ENCODE measurements around the gene ERFL. TPM values are rescaled to one million over a fixed set of nuclear protein-coding genes. Genes with fewer than 3 reads are reported as not detected.

ERFL gene
- total RNA-seq, 1 experiment from 2014 or later: not detected

DNA sequence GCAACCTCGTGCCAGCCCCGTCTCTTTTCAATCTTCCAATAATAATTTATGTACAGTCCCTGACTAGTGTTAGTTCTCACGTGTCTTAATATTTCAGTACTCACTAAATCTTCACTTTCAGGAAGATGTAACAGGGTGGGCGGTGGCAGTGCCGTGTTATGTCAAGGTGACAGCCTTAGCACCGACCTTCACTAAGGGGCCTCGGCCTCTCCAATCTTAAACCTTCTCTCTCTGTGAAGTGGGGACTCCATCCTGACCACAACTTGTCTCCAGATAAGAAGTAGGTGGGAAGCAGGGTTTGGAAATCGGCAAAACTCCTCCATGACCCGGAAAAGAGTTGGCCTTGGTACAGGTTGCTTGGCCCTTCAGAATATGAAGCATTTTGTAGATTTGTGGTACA, 66.4 kb downstream of the ERFL start:
- peaks cover 20% of the 10 kb centered on the region for H3K4me1 Mint-ChIP-seq (ENCODE audit: insufficient read depth, unreplicated experiment)
- TF ChIP-seq, protein P1, sequence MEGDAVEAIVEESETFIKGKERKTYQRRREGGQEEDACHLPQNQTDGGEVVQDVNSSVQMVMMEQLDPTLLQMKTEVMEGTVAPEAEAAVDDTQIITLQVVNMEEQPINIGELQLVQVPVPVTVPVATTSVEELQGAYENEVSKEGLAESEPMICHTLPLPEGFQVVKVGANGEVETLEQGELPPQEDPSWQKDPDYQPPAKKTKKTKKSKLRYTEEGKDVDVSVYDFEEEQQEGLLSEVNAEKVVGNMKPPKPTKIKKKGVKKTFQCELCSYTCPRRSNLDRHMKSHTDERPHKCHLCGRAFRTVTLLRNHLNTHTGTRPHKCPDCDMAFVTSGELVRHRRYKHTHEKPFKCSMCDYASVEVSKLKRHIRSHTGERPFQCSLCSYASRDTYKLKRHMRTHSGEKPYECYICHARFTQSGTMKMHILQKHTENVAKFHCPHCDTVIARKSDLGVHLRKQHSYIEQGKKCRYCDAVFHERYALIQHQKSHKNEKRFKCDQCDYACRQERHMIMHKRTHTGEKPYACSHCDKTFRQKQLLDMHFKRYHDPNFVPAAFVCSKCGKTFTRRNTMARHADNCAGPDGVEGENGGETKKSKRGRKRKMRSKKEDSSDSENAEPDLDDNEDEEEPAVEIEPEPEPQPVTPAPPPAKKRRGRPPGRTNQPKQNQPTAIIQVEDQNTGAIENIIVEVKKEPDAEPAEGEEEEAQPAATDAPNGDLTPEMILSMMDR (IDR thresholded peaks at IDR 0.05; ENCODE audit: unreplicated experiment): no peak
- intact Hi-C loops (cut with micrococcal nuclease): no loop called here
- H3K9me3 Mint-ChIP-seq (ENCODE audit: unreplicated experiment): no peaks in the 10 kb centered on the region
- H3K27me3 Mint-ChIP-seq (ENCODE audit: insufficient read depth, unreplicated experiment): no peaks in the 10 kb centered on the region
- peak overlapping the region; percentile 97 for H3K27ac Mint-ChIP-seq (ENCODE audit: low read depth, unreplicated experiment)
- DNase-seq (ENCODE audit: unreplicated experiment): no peak
- peak overlapping the region; percentile 82 for H3K4me3 Mint-ChIP-seq (ENCODE audit: unreplicated experiment)
- ChIA-PET POLR2A (interaction anchor here (0.6 to 7.7 kb wide), 4 partner anchors 11 to 99 kb away, joined by 3 to 134 read pairs (median 83); partner anchors contain the start of genes ARHGEF1, CD79A and RABAC1), CTCF (interaction anchor here (0.6 to 6.2 kb wide), 4 partner anchors 11 to 89 kb away, joined by 4 to 32 read pairs (median 6); no protein-coding TSS in a partner anchor)
- no TSS peak for BruUV-seq (replicated peaks)
- peaks cover 69% of the 10 kb centered on the region for H3K36me3 Mint-ChIP-seq (ENCODE audit: insufficient read depth, unreplicated experiment)

DNA sequence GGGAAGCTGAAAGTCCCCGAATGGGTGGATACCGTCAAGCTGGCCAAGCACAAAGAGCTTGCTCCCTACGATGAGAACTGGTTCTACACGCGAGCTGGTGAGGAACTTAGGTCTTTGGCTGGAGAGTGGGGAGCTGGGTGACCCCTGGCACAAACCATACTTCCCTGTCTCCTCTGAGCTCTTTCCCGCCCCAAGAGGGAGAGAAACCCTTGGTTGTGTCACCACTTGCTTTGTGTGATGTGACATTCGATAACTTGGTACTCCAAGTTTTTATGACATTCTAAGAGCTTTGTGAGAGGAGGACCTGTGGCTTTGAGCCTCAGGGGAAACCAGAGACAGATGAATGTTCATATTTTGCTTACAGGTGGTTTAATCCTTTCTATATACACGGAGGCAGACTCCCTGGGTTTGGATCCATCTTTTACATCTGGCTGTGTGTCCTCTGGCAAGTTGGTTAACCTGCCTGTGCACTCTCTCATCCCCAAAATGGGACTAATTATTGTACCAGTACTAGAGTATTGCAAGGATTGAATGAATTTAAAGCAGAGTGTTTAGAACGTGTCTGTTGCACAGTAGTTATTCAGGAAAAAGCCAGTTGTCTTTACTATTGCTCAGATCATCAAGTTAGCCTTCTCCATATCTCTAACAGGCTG, 67.0 kb downstream of the ERFL start:
- TF ChIP-seq, protein P1 (IDR thresholded peaks at IDR 0.05; ENCODE audit: unreplicated experiment): no peak
- peak overlapping the region; percentile 97 for H3K27ac Mint-ChIP-seq (ENCODE audit: low read depth, unreplicated experiment)
- H3K9me3 Mint-ChIP-seq (ENCODE audit: unreplicated experiment): no peaks in the 10 kb centered on the region
- peak overlapping the region; percentile 82 for H3K4me3 Mint-ChIP-seq (ENCODE audit: unreplicated experiment)
- no peaks in the 10 kb centered on the region for H3K27me3 Mint-ChIP-seq (ENCODE audit: insufficient read depth, unreplicated experiment)
- peaks cover 63% of the 10 kb centered on the region for H3K36me3 Mint-ChIP-seq (ENCODE audit: insufficient read depth, unreplicated experiment)
- DNase-seq (ENCODE audit: unreplicated experiment): no peak
- H3K4me1 Mint-ChIP-seq (ENCODE audit: insufficient read depth, unreplicated experiment): peaks cover 20% of the 10 kb centered on the region
- CTCF ChIA-PET: interaction anchor here (0.6 to 6.2 kb wide), 5 partner anchors 11 to 506 kb away, joined by 3 to 32 read pairs (median 5); no protein-coding TSS in a partner anchor
- BruUV-seq (replicated peaks): TSS peak; percentile 39
- POLR2A ChIA-PET: interaction anchor here (0.6 to 7.7 kb wide), 6 partner anchors 12 to 643 kb away, joined by 3 to 134 read pairs (median 22); partner anchors contain the start of genes ARHGEF1, CD79A and RABAC1
- intact Hi-C loops (cut with micrococcal nuclease): no loop called here

DNA sequence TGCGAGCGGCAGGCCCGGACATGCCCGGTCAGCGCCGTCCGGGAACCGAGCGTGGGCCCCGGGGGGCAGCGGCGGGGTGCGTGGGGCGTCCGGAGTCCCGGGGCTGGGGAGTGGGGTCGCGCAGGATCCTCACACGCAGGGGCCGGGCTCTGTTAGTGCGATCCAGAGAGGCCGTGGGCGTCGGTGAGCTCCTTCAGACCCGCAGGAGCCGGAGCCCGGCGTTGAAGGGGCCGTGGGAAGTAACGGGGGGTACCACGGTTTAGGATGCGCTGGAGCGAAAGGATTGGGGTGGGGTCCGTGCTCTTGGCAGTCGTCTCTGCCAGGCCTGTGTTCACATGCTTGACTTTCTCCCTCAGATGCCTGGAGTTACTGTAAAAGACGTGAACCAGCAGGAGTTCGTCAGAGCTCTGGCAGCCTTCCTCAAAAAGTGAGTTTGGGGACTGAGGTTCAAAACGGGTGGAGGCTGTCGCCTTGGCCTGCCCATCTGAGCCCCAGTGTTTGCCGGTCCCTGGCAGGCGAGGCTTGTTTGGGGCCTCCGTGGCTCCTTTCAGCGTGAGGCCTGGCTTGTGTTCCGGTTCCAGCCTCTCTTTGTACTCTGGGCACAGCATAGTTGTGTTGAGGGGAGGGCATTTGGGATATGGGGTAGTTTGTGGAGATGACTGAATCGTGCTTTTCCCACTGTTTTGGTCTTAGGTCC, 67.7 kb downstream of the ERFL start:
- H3K27ac Mint-ChIP-seq (ENCODE audit: low read depth, unreplicated experiment): peak overlapping the region; percentile 97
- no TSS peak for BruUV-seq (replicated peaks)

More for the DNA sequence above, 67.7 kb downstream of the ERFL start:
- Mint-ChIP-seq H3K9me3 (ENCODE audit: unreplicated experiment) (no peaks in the 10 kb centered on the region), H3K36me3 (ENCODE audit: insufficient read depth, unreplicated experiment) (peaks cover 56% of the 10 kb centered on the region), H3K4me1 (ENCODE audit: insufficient read depth, unreplicated experiment) (peaks cover 20% of the 10 kb centered on the region), H3K27me3 (ENCODE audit: insufficient read depth, unreplicated experiment) (no peaks in the 10 kb centered on the region), H3K4me3 (ENCODE audit: unreplicated experiment) (peak overlapping the region; percentile 82)
- ChIA-PET CTCF (interaction anchor here (0.6 to 6.2 kb wide), 7 partner anchors 12 to 212 kb away, joined by 3 to 32 read pairs (median 3); no protein-coding TSS in a partner anchor), POLR2A (interaction anchor here (0.6 to 7.7 kb wide), 19 partner anchors 8 to 1186 kb away, joined by 3 to 134 read pairs (median 4); partner anchors contain the start of genes ARHGEF1, CD79A, COQ8B and HNRNPUL1)
- intact Hi-C loops (cut with micrococcal nuclease): no loop called here
- no peak for DNase-seq (ENCODE audit: unreplicated experiment)
- TF ChIP-seq, protein P1 (IDR thresholded peaks at IDR 0.05; ENCODE audit: unreplicated experiment): no peak
